Breast epithelium (tissue), 4 donors: Measurements from ENCODE around the gene CTRL. TPM values are rescaled to one million over a fixed set of nuclear protein-coding genes. Genes with fewer than 3 reads are reported as not detected.
"Not testable (repeated sequence)": the region's sequence is repeated elsewhere in the genome, so short reads cannot be mapped to it uniquely, and the experiment has no call there.

Experiments used
- DNase-seq, 2 donors: peaks; one replicate each; pipeline ENCODE4 v3.0.0-alpha.2; 2019; ENCODE audit warnings: low spot score in 2 of 2
- H3K27ac ChIP-seq, 2 donors: fragments of 200-600 bp; sonication (generic) in 1 of 2; one replicate each; pipeline ENCODE4 v1.5.1; 2016 to 2019; ENCODE audit warnings: mild to moderate bottlenecking in 1 of 2
- H3K27me3 ChIP-seq, 2 donors: fragments of 200-600 bp; sonication (generic) in 1 of 2; one replicate each; pipeline versions ENCODE4 v1.5.1 to v1.6.0; 2017 to 2019; ENCODE audit warnings: control low read depth in 1 of 2, mild to moderate bottlenecking in 1 of 2
- H3K36me3 ChIP-seq: fragments of 200-600 bp; one replicate; pipeline ENCODE4 v1.5.1; 2019
- H3K4me1 ChIP-seq, 2 donors: fragments of 200-600 bp; sonication (generic); one replicate each; pipeline ENCODE4 v1.5.1; 2016 to 2019; ENCODE audit warnings: control low read depth in 1 of 2
- H3K4me3 ChIP-seq, 3 donors: fragments of 200-600 bp; sonication (generic); 1 replicate in 2 of 3; 2 replicates in 1 of 3; pipeline ENCODE4 v1.5.1; 2016 to 2019; ENCODE audit warnings: mild to moderate bottlenecking in 3 of 3, moderate library complexity in 2 of 3
- H3K9me3 ChIP-seq, 2 donors: fragments of 200-600 bp; sonication (generic) in 1 of 2; one replicate each; pipeline ENCODE4 v1.5.1; 2016 to 2019; ENCODE audit warnings: control low read depth in 1 of 2
- POLR2A ChIP-seq: fragments of 450-650 bp; IDR thresholded peaks from one replicate; pipeline ENCODE4 v1.6.1; 2016; ENCODE audit warnings: antibody characterized with exemption, mild to moderate bottlenecking, moderate library complexity
- POLR2AphosphoS5 ChIP-seq, 3 donors: sonication (generic); formaldehyde crosslinking; IDR thresholded peaks; one replicate each; pipeline ENCODE4 v1.6.1; 2017; ENCODE audit warnings: antibody characterized with exemption in 3 of 3
- intact Hi-C: fragments of 100-400 bp; cut with DNase I; formaldehyde crosslinking; loops from one replicate; pipeline ENCODE4 v1.15.1; 2023; ENCODE audit warnings: low total_unique reads
- total RNA-seq, 3 donors: library from RNA; depleted of rRNA; stranded (reverse); fragments of >200 nt; gene quantifications; one replicate each; pipeline ENCODE4 v1.1.0, GENCODE V29; 2016
- TF ChIP-seq, protein P1 (sequence below), 3 donors: fragments of 450-650 bp; IDR thresholded peaks; one replicate each; pipeline ENCODE4 v1.5.1; 2016 to 2017; ENCODE audit warnings: antibody characterized with exemption in 3 of 3, mild to moderate bottlenecking in 3 of 3, moderate library complexity in 3 of 3

Gene CTRL
- total RNA-seq, 3 donors from 2014 or later, result 1.0 to 2.6 (median 1.8) TPM

DNA sequence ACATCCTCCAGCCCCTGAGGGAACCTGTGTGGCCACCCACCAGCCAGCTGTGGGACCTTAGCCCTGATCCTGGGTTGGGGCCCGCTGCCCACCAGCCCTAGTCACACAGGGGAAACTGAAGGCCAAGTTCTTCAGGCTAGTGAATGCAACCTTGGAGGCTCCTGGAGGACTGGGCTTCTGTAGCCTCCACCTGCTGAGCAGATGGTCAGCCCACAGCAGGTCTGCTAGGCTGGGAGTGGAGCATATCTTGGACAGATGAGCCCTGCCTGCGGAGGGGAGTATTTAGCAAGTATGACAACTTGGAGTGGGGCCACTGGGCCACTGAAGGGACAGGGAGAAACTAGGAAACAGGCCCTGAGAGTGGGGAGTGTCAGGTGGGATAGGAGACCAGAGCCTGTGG, 44.5 kb upstream of the CTRL start:
- intact Hi-C loops, result loop anchor here (5.0 kb wide), 1 partner anchor 61 kb away; no protein-coding TSS in a partner anchor
- H3K27ac ChIP-seq, result no peak overlapping the region
- no peak overlapping the region for H3K4me3 ChIP-seq
- no peaks in the 10 kb centered on the region for H3K27me3 ChIP-seq
- no peak for DNase-seq
- TF ChIP-seq, protein P1, sequence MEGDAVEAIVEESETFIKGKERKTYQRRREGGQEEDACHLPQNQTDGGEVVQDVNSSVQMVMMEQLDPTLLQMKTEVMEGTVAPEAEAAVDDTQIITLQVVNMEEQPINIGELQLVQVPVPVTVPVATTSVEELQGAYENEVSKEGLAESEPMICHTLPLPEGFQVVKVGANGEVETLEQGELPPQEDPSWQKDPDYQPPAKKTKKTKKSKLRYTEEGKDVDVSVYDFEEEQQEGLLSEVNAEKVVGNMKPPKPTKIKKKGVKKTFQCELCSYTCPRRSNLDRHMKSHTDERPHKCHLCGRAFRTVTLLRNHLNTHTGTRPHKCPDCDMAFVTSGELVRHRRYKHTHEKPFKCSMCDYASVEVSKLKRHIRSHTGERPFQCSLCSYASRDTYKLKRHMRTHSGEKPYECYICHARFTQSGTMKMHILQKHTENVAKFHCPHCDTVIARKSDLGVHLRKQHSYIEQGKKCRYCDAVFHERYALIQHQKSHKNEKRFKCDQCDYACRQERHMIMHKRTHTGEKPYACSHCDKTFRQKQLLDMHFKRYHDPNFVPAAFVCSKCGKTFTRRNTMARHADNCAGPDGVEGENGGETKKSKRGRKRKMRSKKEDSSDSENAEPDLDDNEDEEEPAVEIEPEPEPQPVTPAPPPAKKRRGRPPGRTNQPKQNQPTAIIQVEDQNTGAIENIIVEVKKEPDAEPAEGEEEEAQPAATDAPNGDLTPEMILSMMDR (IDR thresholded peaks at IDR 0.05), result no peak
- TF ChIP-seq POLR2AphosphoS5 (IDR thresholded peaks at IDR 0.05), result no peak
- no peak for TF ChIP-seq POLR2A
- H3K9me3 ChIP-seq, result no peaks in the 10 kb centered on the region
- no peaks in the 10 kb centered on the region for H3K36me3 ChIP-seq
- no peaks in the 10 kb centered on the region for H3K4me1 ChIP-seq

DNA sequence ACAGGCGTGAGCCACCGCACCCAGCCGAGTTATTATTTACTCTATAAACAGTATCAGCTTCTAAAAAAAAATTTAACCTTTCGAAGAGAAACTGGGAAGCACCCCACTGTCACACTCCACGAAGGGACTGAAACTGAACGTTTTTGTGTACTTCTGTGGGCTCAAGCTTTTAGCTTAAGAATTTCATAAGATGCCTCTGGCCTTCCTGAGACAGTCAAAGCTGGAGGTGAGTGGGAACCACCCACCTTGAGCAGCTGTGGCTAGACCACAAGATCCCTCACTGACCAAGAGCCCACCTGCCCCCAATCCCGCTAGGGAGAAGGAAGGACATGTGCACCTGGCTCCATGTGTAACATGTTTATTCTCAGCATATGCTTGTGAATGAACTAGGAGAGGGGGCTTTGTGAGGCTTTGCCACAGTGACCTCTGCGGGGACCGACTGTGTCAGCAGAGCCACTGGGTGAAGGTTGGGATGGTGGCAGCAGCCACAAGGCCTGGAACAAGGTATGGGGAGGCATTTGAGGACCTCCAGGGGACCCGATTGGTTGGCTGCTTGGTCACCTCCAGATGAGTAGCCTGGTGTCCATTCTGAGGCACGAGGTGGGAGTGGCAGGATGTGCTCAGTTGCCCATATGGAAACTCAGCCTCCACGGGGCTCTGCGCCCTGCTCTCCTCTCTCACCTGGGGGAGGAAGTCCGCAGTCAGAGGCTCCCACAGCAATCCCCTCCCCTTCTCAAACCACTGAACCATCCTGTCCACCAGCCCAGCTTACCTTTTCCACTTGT, 43.9 kb upstream of the CTRL start:
- H3K4me3 ChIP-seq, result no peak overlapping the region
- no peak for DNase-seq
- no peak for TF ChIP-seq POLR2AphosphoS5 (IDR thresholded peaks at IDR 0.05)
- no peak for TF ChIP-seq POLR2A
- TF ChIP-seq, protein P1 (IDR thresholded peaks at IDR 0.05), result no peak
- no peaks in the 10 kb centered on the region for H3K36me3 ChIP-seq
- H3K27me3 ChIP-seq, result no peaks in the 10 kb centered on the region
- intact Hi-C loops, result loop anchor here (5.0 kb wide), 1 partner anchor 62 kb away; no protein-coding TSS in a partner anchor
- no peaks in the 10 kb centered on the region for H3K4me1 ChIP-seq
- no peaks in the 10 kb centered on the region for H3K9me3 ChIP-seq
- H3K27ac ChIP-seq, result no peak overlapping the region

DNA sequence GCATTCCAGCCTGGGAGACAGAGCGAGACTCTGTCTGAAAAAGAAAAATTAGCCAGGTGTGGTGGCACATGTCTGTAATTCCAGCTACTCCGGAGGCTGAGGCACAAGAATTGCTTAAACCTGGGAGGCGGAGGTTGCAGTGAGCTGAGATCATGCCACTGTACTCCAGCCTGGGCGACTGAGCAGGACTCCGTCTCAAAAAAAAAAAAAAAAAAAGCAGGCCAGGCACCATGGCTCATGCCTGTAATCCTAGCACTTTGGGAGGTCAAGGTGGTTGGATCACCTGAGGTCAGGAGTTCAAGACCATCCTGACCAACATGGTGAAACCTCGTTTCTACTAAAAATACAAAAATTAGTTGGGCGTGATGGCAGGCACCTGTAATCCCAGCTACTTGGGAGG, 40.6 kb upstream of the CTRL start:
- H3K27me3 ChIP-seq, H3K4me1 ChIP-seq, H3K27ac ChIP-seq, H3K36me3 ChIP-seq, H3K4me3 ChIP-seq, H3K9me3 ChIP-seq, intact Hi-C loops, DNase-seq: not testable (repeated sequence)

DNA sequence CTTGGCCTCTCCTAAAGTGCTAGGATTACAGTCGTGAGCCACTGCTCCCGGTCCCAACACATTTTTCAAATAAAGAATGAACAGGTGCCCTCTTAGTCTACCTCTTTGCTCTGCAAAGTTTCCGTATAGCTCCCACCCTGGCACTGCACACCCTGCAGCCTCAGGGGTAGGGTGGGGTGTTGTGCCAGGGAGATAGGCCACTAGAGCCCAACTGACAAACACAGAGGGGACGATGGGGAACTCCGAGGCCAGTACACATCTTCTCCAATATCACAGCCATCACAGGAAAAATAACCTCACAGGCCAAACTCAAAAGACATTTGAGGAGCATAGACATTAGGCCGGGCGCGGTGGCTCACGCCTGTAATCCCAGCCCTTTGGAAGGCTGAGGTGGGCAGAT, 39.4 kb upstream of the CTRL start:
- intact Hi-C loops, result no loop called here
- DNase-seq, result no peak
- H3K27ac ChIP-seq, result no peak overlapping the region
- H3K36me3 ChIP-seq, result no peaks in the 10 kb centered on the region
- no peak for TF ChIP-seq POLR2AphosphoS5 (IDR thresholded peaks at IDR 0.05)
- TF ChIP-seq, protein P1 (IDR thresholded peaks at IDR 0.05), result no peak
- no peak for TF ChIP-seq POLR2A
- no peaks in the 10 kb centered on the region for H3K9me3 ChIP-seq
- H3K4me1 ChIP-seq, result peaks cover 0 to 7% of the 10 kb centered on the region in 2 donors
- H3K4me3 ChIP-seq, result no peak overlapping the region
- H3K27me3 ChIP-seq, result no peaks in the 10 kb centered on the region

DNA sequence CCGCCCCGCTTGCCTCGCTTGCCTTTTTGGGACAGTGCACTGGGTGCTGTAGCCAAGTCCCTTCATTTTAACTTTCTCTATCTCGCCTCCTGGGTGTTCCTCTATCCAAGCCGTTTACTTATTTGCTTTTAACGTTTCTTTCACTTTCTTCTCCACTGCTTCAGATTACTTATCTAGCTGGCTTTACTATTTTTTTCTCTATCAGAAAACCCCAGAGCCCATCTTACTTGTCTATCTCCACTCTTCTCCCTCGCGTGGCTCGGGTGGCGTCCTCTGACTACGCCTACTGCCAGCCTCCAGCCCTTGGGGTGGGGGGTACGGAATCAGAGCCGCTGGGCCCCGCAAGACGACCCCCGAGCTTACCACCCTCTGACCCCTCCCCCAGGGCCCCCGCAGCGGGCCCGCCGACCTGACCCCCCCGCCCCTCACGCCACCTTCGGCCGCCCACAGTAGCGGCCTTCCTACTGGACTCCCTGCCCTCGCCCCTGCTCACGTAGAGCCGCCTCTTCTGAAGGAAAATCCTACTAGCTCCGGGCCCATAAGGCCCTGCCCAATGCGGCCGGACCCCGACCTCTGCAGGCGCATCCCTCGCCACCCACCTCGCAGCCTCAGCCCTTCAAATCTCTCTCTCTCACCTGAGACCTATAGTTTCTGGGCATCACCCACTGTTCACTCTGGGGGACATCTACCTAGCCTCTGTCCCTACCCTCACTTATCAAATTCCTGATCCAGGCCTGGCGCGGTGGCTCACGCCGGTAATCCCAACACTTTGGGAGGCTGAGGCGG, 37.8 kb upstream of the CTRL start:
- peaks cover 0 to 10% of the 10 kb centered on the region in 2 donors for H3K4me1 ChIP-seq
- no peak for DNase-seq
- intact Hi-C loops, result no loop called here
- H3K36me3 ChIP-seq, result no peaks in the 10 kb centered on the region
- H3K27me3 ChIP-seq, result no peaks in the 10 kb centered on the region
- TF ChIP-seq, protein P1 (IDR thresholded peaks at IDR 0.05), result no peak
- no peak for TF ChIP-seq POLR2A
- no peak for TF ChIP-seq POLR2AphosphoS5 (IDR thresholded peaks at IDR 0.05)
- H3K9me3 ChIP-seq, result no peaks in the 10 kb centered on the region
- H3K27ac ChIP-seq, result peak overlapping the region; percentile 92 to 98
- H3K4me3 ChIP-seq, result peak overlapping the region; percentile 84 to 96 (median 89)
